DND-41 (cell line): Measurements from ENCODE around the gene PGAM4.
"Not testable (repeated sequence)": the region's sequence is repeated elsewhere in the genome, so short reads cannot be mapped to it uniquely, and the experiment has no call there.

Experiments used
- ATAC-seq: fragments of 200-7000 bp; cut with Tn5 transposase; 3 replicates; pipeline ENCODE4 v1.9.1; 2021; ENCODE audit warnings: low read depth; ENCODE audit not compliant: insufficient read depth
- DNase-seq: peaks from one replicate; pipeline ENCODE4 v3.0.0-alpha.2; 2020
- H2AFZ ChIP-seq: 2 replicates; pipeline ENCODE4 v1.6.0; 2012; ENCODE audit warnings: low read depth, low read length
- H3K27ac ChIP-seq: 2 replicates; pipeline ENCODE4 v1.5.1; 2012; ENCODE audit warnings: low read length, inconsistent platforms
- H3K27me3 ChIP-seq: fragments of 200-600 bp; sonication (generic); 2 replicates; pipeline ENCODE4 v1.6.0; 2012; ENCODE audit warnings: low read length, mild to moderate bottlenecking, inconsistent platforms; ENCODE audit not compliant: insufficient read depth, poor library complexity
- H3K36me3 ChIP-seq: 2 replicates; pipeline ENCODE4 v1.5.1; 2012; ENCODE audit warnings: low read length, inconsistent platforms; ENCODE audit not compliant: insufficient read depth
- H3K4me1 ChIP-seq: 2 replicates; pipeline ENCODE4 v1.5.1; 2012; ENCODE audit warnings: mild to moderate bottlenecking, low read length; ENCODE audit not compliant: insufficient read depth
- H3K4me2 ChIP-seq: 2 replicates; pipeline ENCODE4 v1.6.0; 2012; ENCODE audit warnings: mild to moderate bottlenecking, moderate library complexity, low read length, inconsistent platforms; ENCODE audit not compliant: insufficient read depth
- H3K4me3 ChIP-seq, 2 experiments: fragments of 200-600 bp in 1 of 2; shearing (Covaris generic) in 1 of 2; 2 replicates each; pipeline ENCODE4 v1.5.1; 2012 to 2016; ENCODE audit warnings: inconsistent platforms in 2 of 2, low read length in 2 of 2, mild to moderate bottlenecking in 2 of 2, low read depth in 1 of 2, moderate library complexity in 1 of 2
- H3K79me2 ChIP-seq: 2 replicates; pipeline ENCODE4 v1.6.0; 2012; ENCODE audit warnings: low read length, inconsistent platforms; ENCODE audit not compliant: insufficient read depth
- H3K9ac ChIP-seq: 2 replicates; pipeline ENCODE4 v1.6.0; 2012; ENCODE audit warnings: low read depth, mild to moderate bottlenecking, inconsistent platforms, low read length, moderate library complexity
- H3K9me3 ChIP-seq: 2 replicates; pipeline ENCODE4 v1.5.1; 2012; ENCODE audit warnings: low read length, moderate library complexity, mild to moderate bottlenecking, inconsistent platforms; ENCODE audit not compliant: insufficient read depth, severe bottlenecking
- H4K20me1 ChIP-seq: 2 replicates; pipeline ENCODE4 v1.6.0; 2012; ENCODE audit warnings: low read length; ENCODE audit not compliant: insufficient read depth
- EZH2 ChIP-seq: IDR thresholded peaks from 3 replicates; pipeline ENCODE4 v1.6.1; 2012; ENCODE audit warnings: borderline replicate concordance, low read depth, mild to moderate bottlenecking, moderate library complexity, low read length, inconsistent platforms; ENCODE audit not compliant: severe bottlenecking
- TF ChIP-seq, protein P1 (sequence below): IDR thresholded peaks from 2 replicates; pipeline ENCODE4 v1.5.1; 2012; ENCODE audit warnings: borderline replicate concordance, low read length, moderate library complexity, mild to moderate bottlenecking; ENCODE audit not compliant: poor library complexity, severe bottlenecking; ENCODE audit errors: extremely low read depth

PGAM4 gene

DNA sequence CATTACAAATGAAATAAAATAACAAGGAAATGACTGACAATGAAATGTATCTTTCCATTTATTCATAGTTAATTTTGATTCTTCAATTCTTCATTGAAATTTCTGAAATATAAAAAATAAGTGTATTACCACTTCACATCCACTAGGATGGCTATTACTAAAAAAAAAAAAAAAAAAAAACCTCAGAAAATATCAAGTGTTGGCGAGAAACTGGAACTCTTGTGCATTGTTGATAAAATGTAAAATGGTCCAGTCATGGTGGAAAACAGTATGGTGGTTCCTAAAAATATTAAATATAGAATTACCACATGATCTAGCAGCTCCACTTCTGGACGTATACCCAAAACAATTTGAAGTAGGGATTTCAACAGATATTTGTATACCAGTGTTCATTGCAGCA lies 22.9 kb downstream of the PGAM4 start:
- no peak for TF ChIP-seq EZH2
- TF ChIP-seq, protein P1, sequence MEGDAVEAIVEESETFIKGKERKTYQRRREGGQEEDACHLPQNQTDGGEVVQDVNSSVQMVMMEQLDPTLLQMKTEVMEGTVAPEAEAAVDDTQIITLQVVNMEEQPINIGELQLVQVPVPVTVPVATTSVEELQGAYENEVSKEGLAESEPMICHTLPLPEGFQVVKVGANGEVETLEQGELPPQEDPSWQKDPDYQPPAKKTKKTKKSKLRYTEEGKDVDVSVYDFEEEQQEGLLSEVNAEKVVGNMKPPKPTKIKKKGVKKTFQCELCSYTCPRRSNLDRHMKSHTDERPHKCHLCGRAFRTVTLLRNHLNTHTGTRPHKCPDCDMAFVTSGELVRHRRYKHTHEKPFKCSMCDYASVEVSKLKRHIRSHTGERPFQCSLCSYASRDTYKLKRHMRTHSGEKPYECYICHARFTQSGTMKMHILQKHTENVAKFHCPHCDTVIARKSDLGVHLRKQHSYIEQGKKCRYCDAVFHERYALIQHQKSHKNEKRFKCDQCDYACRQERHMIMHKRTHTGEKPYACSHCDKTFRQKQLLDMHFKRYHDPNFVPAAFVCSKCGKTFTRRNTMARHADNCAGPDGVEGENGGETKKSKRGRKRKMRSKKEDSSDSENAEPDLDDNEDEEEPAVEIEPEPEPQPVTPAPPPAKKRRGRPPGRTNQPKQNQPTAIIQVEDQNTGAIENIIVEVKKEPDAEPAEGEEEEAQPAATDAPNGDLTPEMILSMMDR = no peak
- H3K9me3 ChIP-seq = no peaks in the 10 kb centered on the region
- H3K36me3 ChIP-seq = no peaks in the 10 kb centered on the region
- no peak for DNase-seq
- H3K4me1 ChIP-seq = no peaks in the 10 kb centered on the region
- H3K27me3 ChIP-seq = no peaks in the 10 kb centered on the region
- H3K9ac ChIP-seq = no peak overlapping the region
- no peaks in the 10 kb centered on the region for H3K79me2 ChIP-seq
- H3K4me3 ChIP-seq = no peak overlapping the region
- ATAC-seq = no peak
- H2AFZ ChIP-seq = no peak overlapping the region
- H3K4me2 ChIP-seq = no peak overlapping the region
- no peak overlapping the region for H3K27ac ChIP-seq
- H4K20me1 ChIP-seq = no peaks in the 10 kb centered on the region

DNA sequence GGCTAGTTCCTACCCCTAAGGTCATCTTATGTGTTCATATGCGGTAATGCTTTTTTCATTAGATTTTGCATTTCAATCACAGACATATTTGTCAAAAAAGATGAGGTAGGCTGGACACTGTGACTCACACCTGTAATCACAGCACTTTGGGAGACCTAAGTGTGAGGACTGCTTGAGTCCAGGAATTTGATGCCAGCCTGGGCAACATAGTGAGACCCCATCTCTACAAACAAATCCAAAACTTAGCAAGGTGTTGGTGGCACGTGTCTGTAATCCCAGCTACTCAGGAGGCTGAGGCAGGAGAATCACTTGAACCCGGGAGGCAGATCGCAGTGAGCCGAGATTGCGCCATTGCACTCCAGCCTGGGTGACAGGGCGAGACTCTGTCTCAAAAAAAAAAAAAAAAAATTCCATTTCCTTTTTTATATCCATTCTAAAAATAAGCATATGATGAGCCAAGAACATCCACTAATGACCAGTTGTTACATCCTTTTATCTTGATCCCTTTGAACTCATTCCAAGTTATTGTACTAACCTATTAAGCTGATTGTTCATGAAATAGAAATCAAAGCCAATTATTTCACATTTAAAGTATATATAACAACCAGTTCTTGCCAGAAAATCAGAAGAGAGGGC lies 23.4 kb downstream of the PGAM4 start:
- H3K4me2 ChIP-seq = no peak overlapping the region
- DNase-seq (no peak), ATAC-seq (no peak)
- H3K79me2 ChIP-seq = no peaks in the 10 kb centered on the region
- no peaks in the 10 kb centered on the region for H3K27me3 ChIP-seq
- H3K9ac ChIP-seq = no peak overlapping the region
- TF ChIP-seq, protein P1 = no peak
- no peak for TF ChIP-seq EZH2
- H3K4me3 ChIP-seq = no peak overlapping the region
- no peak overlapping the region for H3K27ac ChIP-seq
- H4K20me1 ChIP-seq = no peaks in the 10 kb centered on the region
- H2AFZ ChIP-seq = no peak overlapping the region
- H3K9me3 ChIP-seq = no peaks in the 10 kb centered on the region
- no peaks in the 10 kb centered on the region for H3K36me3 ChIP-seq
- no peaks in the 10 kb centered on the region for H3K4me1 ChIP-seq

DNA sequence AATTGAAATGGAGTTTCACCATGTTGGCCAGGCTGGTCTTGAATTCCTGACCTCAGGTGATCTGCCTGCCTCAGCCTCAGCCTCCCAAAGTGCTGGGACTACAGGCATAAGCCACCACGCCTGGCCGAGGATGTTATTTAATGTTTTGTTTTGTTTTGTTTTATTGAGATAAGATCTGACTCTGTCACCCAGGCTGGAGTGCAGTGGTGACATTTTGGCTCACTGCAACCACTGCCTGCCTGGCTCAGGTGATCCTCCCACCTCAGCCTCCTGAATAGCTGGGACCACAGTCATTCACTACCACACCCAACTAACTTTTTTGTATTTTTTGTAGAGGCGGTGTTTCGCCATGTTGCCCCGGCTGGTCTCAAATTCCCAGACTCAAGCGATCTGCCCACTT lies 24.4 kb downstream of the PGAM4 start:
- H2AFZ ChIP-seq, H3K79me2 ChIP-seq, H3K27me3 ChIP-seq, H3K9ac ChIP-seq, H3K4me3 ChIP-seq, DNase-seq, H3K4me1 ChIP-seq, H3K27ac ChIP-seq, H3K36me3 ChIP-seq, H3K4me2 ChIP-seq, H3K9me3 ChIP-seq, ATAC-seq, H4K20me1 ChIP-seq: not testable (repeated sequence)

DNA sequence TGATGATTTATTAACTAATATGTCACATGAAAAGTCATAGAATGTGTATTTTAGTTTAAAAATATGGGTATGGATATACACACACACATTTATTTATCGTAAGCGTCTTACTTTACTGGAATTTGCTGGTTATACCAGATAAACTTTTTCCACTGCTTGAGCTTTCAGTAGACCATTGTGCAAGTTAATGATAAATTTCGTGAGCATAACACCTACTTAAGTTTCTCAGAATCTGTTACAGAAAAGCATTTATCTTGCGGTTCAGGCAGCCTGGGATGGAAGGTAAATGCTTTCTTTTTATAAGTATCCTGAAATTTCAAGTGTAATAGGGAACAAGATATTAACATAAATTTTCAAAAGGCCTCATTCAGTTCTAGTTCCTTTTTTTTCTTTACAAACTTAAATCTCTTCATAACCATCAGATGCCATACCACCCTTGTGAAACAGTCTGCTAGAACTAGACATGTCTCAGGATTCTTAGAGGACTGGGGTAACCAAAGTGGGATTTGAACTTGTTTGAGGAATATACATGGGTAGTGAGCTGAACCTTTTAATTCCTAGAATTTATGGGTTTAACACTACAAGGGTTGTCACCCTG lies 31.3 kb downstream of the PGAM4 start:
- H3K36me3 ChIP-seq = no peaks in the 10 kb centered on the region
- H3K27ac ChIP-seq = no peak overlapping the region
- ATAC-seq = no peak
- H3K4me1 ChIP-seq = no peaks in the 10 kb centered on the region
- H3K9me3 ChIP-seq = no peaks in the 10 kb centered on the region
- H4K20me1 ChIP-seq = no peaks in the 10 kb centered on the region
- TF ChIP-seq, protein P1 = no peak
- no peak for TF ChIP-seq EZH2
- no peak overlapping the region for H3K4me3 ChIP-seq
- H2AFZ ChIP-seq = no peak overlapping the region
- no peaks in the 10 kb centered on the region for H3K79me2 ChIP-seq
- no peak for DNase-seq
- H3K4me2 ChIP-seq = no peak overlapping the region
- H3K27me3 ChIP-seq = no peaks in the 10 kb centered on the region
- H3K9ac ChIP-seq = no peak overlapping the region
